Right ventricle myocardium inferior (tissue), 1 donor: ENCODE data around the gene CHCHD3. TPM values are rescaled to one million over a fixed set of nuclear protein-coding genes. Genes with fewer than 3 reads are reported as not detected.
"Not testable (repeated sequence)": the region's sequence is repeated elsewhere in the genome, so short reads cannot be mapped to it uniquely, and the experiment has no call there.

Source experiments
- ATAC-seq: fragments of 200-7000 bp; cut with Tn5 transposase; one replicate; pipeline ENCODE4 v1.9.1; 2020; ENCODE audit warnings: mild to moderate bottlenecking, moderate library complexity
- DNase-seq: peaks from one replicate; pipeline ENCODE4 v3.0.0; 2021; ENCODE audit errors: missing footprints
- intact Hi-C: fragments of 100-400 bp; cut with DNase I; formaldehyde crosslinking; loops from one replicate; pipeline ENCODE4 v1.11.0; 2022
- total RNA-seq: library from RNA; stranded (reverse); fragmentation: NEBNext Ultra II Directional; extraction: Animal tissue kit (Norgen Biotek cat#: 25700); gene quantifications from one replicate; pipeline ENCODE4 v1.2.1, GENCODE V29; 2021
- donor health status: DM: no; HTN: yes; CAD: no; lungs with severe emphysema.

The CHCHD3 gene
- total RNA-seq, 1 donor from 2014 or later, result 169 TPM

- DNase-seq, result no peak
- ATAC-seq, result no peak
- intact Hi-C loops, result no loop called here
These were observed 102.4 kb downstream of the CHCHD3 start for GRCh38 chr7:132979524-132979923.

DNA sequence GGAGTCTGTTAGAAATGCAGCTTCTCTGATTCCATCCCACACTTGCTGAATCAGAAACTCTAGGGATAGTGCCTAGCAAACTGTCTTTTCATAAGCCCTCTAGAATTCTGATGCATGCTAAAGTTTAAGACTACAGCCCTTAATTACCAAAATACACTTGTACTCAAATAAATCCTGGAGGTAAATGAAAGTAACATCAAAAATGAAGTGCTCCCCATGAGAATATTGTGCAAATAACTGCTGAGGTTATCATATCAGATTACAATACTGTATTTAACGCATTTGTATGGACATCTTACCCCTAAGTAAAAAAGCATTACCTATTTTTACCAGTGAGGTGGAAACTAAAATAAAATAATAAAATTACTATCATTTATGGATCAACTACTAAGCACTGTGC lies 104.7 kb downstream of the CHCHD3 start:
- intact Hi-C loops, result no loop called here
- no peak for ATAC-seq
- no peak for DNase-seq

DNA sequence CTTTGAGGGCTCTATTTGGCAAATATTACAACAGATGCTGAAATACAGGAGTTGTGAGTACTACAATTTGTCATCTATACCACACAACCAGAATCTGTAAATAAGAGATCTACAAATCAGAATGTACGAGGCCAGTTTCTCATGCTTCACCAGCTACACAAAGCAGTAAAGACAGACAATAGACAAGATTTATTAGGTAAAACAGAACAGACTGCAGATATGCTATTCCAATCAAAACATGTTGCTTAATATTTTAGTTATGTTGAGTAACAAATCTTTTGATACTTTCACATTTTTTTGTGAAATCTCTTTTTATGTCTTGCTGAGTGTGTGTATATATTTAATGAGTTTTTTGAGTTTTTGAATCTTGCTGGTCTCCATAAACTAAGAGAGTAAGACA lies 109.1 kb downstream of the CHCHD3 start:
- intact Hi-C loops, result no loop called here
- ATAC-seq (no peak), DNase-seq (no peak)

DNA sequence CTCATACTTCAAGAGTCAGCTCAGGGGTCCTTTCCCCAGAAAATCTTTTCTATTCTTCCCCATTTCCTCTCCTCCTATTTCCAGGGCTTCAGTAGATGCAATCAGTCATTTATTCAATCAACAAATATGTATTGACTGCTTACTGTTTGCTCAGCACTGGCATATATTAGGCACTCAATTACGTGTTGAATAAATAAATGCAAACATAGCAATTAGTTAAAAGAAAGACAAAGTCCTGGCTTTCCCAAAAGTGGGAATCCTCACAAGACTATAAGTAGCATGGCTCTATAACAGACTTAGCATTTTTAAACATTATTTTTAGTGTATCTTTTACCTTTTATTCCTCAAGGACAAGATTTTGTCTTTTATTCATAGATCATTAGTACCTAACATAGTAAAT lies 111.6 kb downstream of the CHCHD3 start:
- ATAC-seq (no peak), DNase-seq (no peak)
- intact Hi-C loops, result no loop called here

- intact Hi-C loops, result no loop called here
- no peak for DNase-seq
These were observed 112.4 kb downstream of the CHCHD3 start for GRCh38 chr7:132969520-132969919.

DNA sequence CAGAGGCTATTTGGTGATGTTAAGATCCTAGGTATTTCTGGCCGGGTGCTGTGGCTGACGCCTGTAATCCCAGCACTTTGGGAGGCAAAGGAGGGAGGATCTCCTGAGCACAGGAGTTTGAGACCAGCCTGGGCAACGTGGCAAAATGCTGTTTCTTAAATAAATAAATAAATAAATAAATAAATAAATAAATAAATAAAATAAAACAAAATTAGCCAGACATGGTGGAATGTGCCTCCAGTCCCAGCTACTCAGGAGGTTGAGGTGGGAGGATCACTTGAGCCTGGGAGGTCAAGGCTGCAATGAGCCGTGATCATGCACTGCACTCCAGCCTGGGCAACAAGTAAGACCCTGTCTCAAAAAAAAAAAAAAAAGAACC lies 114.4 kb downstream of the CHCHD3 start:
- DNase-seq, ATAC-seq, intact Hi-C loops: not testable (repeated sequence)

More at GRCh38 chr7:132969520-132969919, 112.4 kb downstream of the CHCHD3 start:
- no peak for ATAC-seq

GRCh38 chr7:132966754-132967469 lies 115.0 kb downstream of the CHCHD3 start:
- ATAC-seq (no peak), DNase-seq (no peak)
- intact Hi-C loops, result no loop called here

DNA sequence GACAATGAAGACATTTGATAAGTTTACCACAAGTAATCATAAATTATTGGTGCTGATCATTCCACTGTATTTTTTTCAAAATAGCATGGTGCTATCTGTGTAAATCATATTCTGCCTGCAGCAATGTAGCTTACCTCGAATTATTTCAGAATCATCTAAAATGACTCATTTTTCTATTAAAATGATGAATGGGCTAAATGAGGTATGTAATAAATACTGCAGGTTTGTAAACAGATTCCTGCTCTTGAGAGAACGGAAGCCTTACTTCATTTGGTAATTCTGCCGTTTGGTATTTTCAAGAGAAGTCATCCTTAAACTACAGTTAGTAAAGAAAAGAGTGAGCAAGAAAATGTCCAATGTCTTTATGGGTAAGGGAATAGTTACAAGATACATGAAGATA lies 115.9 kb downstream of the CHCHD3 start:
- intact Hi-C loops, result no loop called here
- ATAC-seq (no peak), DNase-seq (no peak)

DNA sequence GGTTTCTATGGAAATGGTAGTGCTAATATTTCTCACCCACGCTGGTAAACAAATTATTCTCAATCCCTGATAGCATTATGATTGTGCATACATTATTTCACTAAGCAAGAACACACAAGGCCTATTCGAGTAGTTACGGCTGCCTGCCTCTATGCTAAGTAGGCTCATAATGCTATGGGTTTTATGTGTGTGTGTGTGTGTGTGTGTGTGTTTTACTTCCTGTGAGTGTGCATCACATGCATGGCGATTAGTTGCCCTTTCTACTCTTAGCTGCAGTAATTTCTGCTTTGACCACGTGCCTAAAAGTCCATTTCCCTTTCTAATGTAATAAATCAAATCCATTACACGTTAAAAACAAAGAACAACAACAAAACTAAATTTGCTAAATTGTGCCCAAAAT lies 117.0 kb downstream of the CHCHD3 start:
- intact Hi-C loops, result no loop called here
- DNase-seq (no peak), ATAC-seq (no peak)

GRCh38 chr7:132959891-132960290 lies 122.0 kb downstream of the CHCHD3 start:
- ATAC-seq (no peak), DNase-seq (no peak)
- intact Hi-C loops, result no loop called here

GRCh38 chr7:132956556-132956955 lies 125.3 kb downstream of the CHCHD3 start:
- ATAC-seq (no peak), DNase-seq (no peak)
- intact Hi-C loops, result no loop called here

- intact Hi-C loops, result no loop called here
These were observed 128.4 kb downstream of the CHCHD3 start for GRCh38 chr7:132953468-132953867.

GRCh38 chr7:132950725-132951124 lies 131.2 kb downstream of the CHCHD3 start:
- ATAC-seq (no peak), DNase-seq (no peak)
- intact Hi-C loops, result no loop called here

More at GRCh38 chr7:132953468-132953867, 128.4 kb downstream of the CHCHD3 start:
- DNase-seq (no peak), ATAC-seq (no peak)

GRCh38 chr7:132947011-132947410 lies 134.9 kb downstream of the CHCHD3 start:
- DNase-seq (no peak), ATAC-seq (no peak)
- intact Hi-C loops, result no loop called here

GRCh38 chr7:132944774-132945173 lies 137.1 kb downstream of the CHCHD3 start:
- ATAC-seq (no peak), DNase-seq (no peak)
- intact Hi-C loops, result no loop called here

DNA sequence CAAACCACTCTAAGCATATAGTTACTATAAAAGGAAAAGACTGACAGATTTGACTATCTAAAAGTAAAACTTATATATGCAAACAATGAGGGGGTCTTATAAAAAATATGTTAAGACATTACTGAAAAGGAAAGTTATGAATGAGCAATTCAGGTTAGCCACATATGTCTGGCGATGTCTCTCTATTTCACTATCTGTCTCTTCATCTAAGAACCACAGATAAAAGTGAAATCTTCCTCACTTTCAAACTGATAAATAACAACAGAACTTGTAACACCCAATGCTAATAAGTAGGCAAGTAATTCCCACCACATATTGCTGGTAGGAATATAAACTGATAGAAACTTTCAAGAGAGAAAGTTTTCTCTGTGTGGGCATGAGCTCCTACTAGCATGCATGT lies 138.2 kb downstream of the CHCHD3 start:
- DNase-seq (no peak), ATAC-seq (no peak)
- intact Hi-C loops, result no loop called here

DNA sequence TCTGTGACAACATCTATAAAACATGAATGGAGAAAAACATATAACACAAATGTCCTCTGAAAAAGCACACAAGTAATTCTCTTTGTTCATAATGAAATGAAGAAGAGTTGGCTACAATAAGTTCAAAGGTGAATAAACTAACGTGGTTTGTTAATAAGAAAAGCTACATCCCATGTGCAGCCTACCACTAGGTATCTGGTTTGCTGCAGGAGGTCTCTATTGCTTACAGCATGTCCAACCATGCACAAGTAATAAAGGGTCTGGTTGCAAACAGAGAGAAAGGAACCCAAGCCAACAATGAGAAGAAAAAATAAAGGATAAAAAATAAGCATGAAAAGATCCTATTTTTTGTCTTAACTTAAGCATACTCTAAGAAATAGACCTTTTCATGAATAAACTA lies 139.2 kb downstream of the CHCHD3 start:
- ATAC-seq (no peak), DNase-seq (no peak)
- intact Hi-C loops, result no loop called here

- no peak for DNase-seq
- intact Hi-C loops, result no loop called here
- no peak for ATAC-seq
These were observed 140.0 kb downstream of the CHCHD3 start for GRCh38 chr7:132941905-132942304.

- intact Hi-C loops, result no loop called here
- ATAC-seq (no peak), DNase-seq (no peak)
These were observed 140.5 kb downstream of the CHCHD3 start for GRCh38 chr7:132941428-132941827.

DNA sequence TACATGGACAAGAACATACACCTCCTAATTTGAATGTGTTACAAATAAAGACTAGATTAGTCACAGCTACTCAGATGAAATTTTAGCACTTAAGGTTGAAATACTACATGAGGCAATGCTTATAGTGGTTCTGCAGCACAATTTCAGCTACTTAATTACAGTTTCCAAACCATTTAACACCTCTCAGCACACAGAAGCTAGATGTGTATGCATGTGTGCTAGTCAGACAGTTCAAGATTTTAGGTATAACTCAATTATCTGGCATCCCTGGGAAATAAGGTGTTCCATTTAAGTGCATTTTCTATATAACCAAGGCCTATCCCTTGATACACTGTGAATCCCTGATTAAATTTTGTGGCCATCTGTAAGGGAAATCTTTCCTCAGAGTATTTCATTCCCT lies 141.8 kb downstream of the CHCHD3 start:
- no peak for DNase-seq
- ATAC-seq, result no peak
- intact Hi-C loops, result no loop called here

DNA sequence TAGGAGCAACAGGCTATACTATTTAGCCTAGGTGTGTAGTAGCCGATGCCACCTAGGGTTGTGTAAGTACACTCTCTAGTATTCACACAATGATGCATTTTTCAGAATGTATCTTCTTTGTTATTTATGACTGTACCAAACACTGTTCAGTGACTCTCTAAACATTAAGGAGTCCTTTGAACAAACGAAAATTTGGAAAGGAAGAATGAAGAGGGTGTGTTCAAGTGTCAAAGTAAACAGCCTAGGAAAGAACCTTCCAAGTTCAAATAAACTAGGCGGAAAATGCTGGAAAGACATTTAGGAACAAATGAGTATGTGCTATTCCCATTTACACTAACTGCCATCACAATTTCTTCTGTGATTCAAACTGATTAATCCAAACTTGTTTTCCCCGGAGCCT lies 142.4 kb downstream of the CHCHD3 start:
- DNase-seq, result no peak
- no peak for ATAC-seq
- intact Hi-C loops, result no loop called here
